ENCODE results near the gene COL19A1.

DNA sequence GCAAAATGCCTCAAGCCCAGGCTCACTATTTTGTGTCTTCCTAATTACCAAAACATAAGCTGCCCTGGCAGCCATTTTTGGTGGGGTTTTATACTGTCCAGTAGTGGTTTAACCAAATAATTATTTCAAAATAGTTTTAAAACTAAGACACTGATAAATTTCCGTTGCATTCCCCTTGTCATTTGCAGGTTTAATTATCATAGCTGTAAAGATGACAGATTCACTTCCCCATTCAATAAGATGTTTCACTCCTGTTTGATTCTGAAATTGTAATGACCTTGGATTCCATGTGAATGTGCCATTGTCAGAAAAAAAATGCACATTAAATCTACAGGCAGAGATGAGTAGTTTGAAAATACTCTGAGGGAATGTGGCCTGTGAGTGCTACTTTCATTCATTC, 264.5 kb downstream of the COL19A1 start:
- TF ChIP-seq CTCF (IDR thresholded peaks at IDR 0.05) = no peak
- no peak for TF ChIP-seq POLR2A (IDR thresholded peaks at IDR 0.05)
- TF ChIP-seq POLR2AphosphoS5 (IDR thresholded peaks at IDR 0.05) = no peak

Data from prostate gland (tissue), 2 donors.